ENCODE measurements around the gene MOCS3. TPM values are rescaled to one million over a fixed set of nuclear protein-coding genes. Genes with fewer than 3 reads are reported as not detected.
A peak's percentile ranks its signal among the peaks of the same experiment; 100 is the strongest.

Gene MOCS3
- total RNA-seq (ENCODE audit: low replicate concordance) = 5.6 and 7.5 TPM in 2 replicates

GRCh38 chr20:50958615-50959542 lies at the start of gene MOCS3:
Gene MOCS3, plus strand, starts transcription at chr20:50958818. Its CDS starts 25 bp downstream, at chr20:50958843.
- DNase-seq (ENCODE audit: low spot score) = peak; percentile 94
- Mint-ChIP-seq H3K4me3 (peak within 1 kb of the TSS; percentile 100), H3K27ac (peak within 1 kb of the TSS; percentile 100), H3K27me3 (ENCODE audit: insufficient read depth, low read depth) (peaks cover 4% of the 10 kb centered on the region), H3K4me1 (peaks cover 32% of the 10 kb centered on the region), H3K36me3 (peaks cover 11% of the 10 kb centered on the region), H3K9me3 (no peaks in the 10 kb centered on the region)
- peak within 1 kb of the TSS; percentile 94 for H3K4me3 ChIP-seq
- no peak for TF ChIP-seq EZH2phosphoT487 (IDR thresholded peaks at IDR 0.05)
- no peak for TF ChIP-seq EZH2 (IDR thresholded peaks at IDR 0.05)
- no peak for TF ChIP-seq CTCF (IDR thresholded peaks at IDR 0.05)
- no peaks in the 10 kb centered on the region for H3K9me3 ChIP-seq (ENCODE audit: low read depth)
- H3K9ac ChIP-seq = peak within 1 kb of the TSS; percentile 98
- peaks cover 4% of the 10 kb centered on the region for H3K36me3 ChIP-seq
- H4K20me1 ChIP-seq (ENCODE audit: low read depth) = peaks cover 58% of the 10 kb centered on the region
- peaks cover 13% of the 10 kb centered on the region for H3K4me1 ChIP-seq
- peak within 1 kb of the TSS; percentile 98 for H2AFZ ChIP-seq (replicated peaks)
- peaks cover 78% of the 10 kb centered on the region for H3K79me2 ChIP-seq (ENCODE audit: low read depth)
- peaks cover 5% of the 10 kb centered on the region for H3F3A ChIP-seq (ENCODE audit: low read depth)
- H3K27me3 ChIP-seq = no peaks in the 10 kb centered on the region
- peak within 1 kb of the TSS; percentile 96 for H3K27ac ChIP-seq
- H3K4me2 ChIP-seq = peak within 1 kb of the TSS; percentile 92

- Histone ChIP-seq H3K4me2 (no peak overlapping the region), H3K27me3 (no peaks in the 10 kb centered on the region), H3K36me3 (peaks cover 4% of the 10 kb centered on the region), H3K4me1 (no peaks in the 10 kb centered on the region), H2AFZ (replicated peaks) (no peak overlapping the region), H3K9ac (no peak overlapping the region), H3K4me3 (no peak overlapping the region), H3K9me3 (ENCODE audit: low read depth) (no peaks in the 10 kb centered on the region), H3K27ac (no peak overlapping the region), H3K79me2 (ENCODE audit: low read depth) (peaks cover 100% of the 10 kb centered on the region), H3F3A (ENCODE audit: low read depth) (peaks cover 36% of the 10 kb centered on the region), H4K20me1 (ENCODE audit: low read depth) (peaks cover 100% of the 10 kb centered on the region)
- Mint-ChIP-seq H3K27me3 (ENCODE audit: insufficient read depth, low read depth) (peaks cover 3% of the 10 kb centered on the region), H3K4me3 (no peak overlapping the region), H3K4me1 (peaks cover 20% of the 10 kb centered on the region), H3K27ac (no peak overlapping the region), H3K36me3 (peaks cover 18% of the 10 kb centered on the region), H3K9me3 (no peaks in the 10 kb centered on the region)
- DNase-seq (ENCODE audit: low spot score) = no peak
- no peak for TF ChIP-seq EZH2 (IDR thresholded peaks at IDR 0.05)
- no peak for TF ChIP-seq CTCF (IDR thresholded peaks at IDR 0.05)
- no peak for TF ChIP-seq EZH2phosphoT487 (IDR thresholded peaks at IDR 0.05)
Measured at GRCh38 chr20:50909413-50909812, 49.2 kb upstream of the MOCS3 start.

GRCh38 chr20:50911030-50911429 lies 47.6 kb upstream of the MOCS3 start:
- Mint-ChIP-seq H3K27me3 (ENCODE audit: insufficient read depth, low read depth) (peaks cover 3% of the 10 kb centered on the region), H3K9me3 (no peaks in the 10 kb centered on the region), H3K4me3 (no peak overlapping the region), H3K27ac (no peak overlapping the region), H3K36me3 (peaks cover 18% of the 10 kb centered on the region), H3K4me1 (peaks cover 23% of the 10 kb centered on the region)
- DNase-seq (ENCODE audit: low spot score) = no peak
- Histone ChIP-seq H3K9me3 (ENCODE audit: low read depth) (no peaks in the 10 kb centered on the region), H4K20me1 (ENCODE audit: low read depth) (peaks cover 100% of the 10 kb centered on the region), H3F3A (ENCODE audit: low read depth) (peaks cover 29% of the 10 kb centered on the region), H3K4me1 (peaks cover 6% of the 10 kb centered on the region), H3K27ac (no peak overlapping the region), H3K4me3 (no peak overlapping the region), H3K79me2 (ENCODE audit: low read depth) (peaks cover 100% of the 10 kb centered on the region), H3K27me3 (no peaks in the 10 kb centered on the region), H2AFZ (replicated peaks) (no peak overlapping the region), H3K4me2 (no peak overlapping the region), H3K36me3 (peaks cover 10% of the 10 kb centered on the region), H3K9ac (no peak overlapping the region)
- TF ChIP-seq EZH2 (IDR thresholded peaks at IDR 0.05) (no peak), EZH2phosphoT487 (IDR thresholded peaks at IDR 0.05) (no peak), CTCF (IDR thresholded peaks at IDR 0.05) (no peak)

Measured in neural progenitor cell (in vitro differentiated cells).